ENCODE data around the gene MAL.

The MAL gene

DNA sequence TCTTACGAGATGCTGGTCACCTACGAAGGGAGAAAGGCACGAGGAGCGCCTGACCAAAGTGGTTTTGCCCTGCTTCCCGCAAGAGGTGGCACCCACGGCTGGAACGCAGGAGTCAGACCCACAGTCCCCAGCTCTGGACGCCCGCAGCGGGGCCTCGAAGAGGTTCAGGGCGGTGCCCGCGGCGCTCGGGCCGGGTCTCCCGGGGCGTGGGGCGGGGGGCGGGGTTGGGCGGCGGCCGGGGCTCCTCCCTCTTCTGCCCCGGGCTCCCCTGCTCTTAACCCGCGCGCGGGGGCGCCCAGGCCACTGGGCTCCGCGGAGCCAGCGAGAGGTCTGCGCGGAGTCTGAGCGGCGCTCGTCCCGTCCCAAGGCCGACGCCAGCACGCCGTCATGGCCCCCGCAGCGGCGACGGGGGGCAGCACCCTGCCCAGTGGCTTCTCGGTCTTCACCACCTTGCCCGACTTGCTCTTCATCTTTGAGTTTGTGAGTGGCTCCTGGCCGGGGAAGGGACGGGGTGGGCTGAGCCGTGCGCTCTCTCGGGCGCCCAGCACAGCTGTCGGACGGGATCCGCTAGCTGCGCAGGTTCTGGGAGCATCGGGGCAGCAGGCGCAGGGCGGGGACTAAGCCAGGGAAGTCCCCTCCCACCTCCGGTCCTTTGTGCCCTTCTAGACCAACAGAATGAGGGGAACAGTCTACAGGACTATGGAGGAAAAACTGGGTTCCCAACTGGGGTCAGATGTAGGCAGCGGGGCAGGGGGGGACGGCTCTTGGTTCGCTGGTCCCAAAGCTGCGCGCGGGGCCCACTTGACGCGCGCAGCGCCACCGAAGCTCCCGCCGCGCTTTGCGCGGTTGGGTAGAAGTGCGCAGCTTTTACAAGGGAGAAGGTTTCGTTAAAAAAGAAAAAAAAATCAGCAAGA lies at the start of gene MAL:
MAL (plus strand) TSS at position 303 of the 914 bp plus-strand sequence; CDS start at position 388, 85 bp downstream.
- peak within 1 kb of the TSS; percentile 52 for H3K4me3 ChIP-seq (ENCODE audit: low read depth, low read length)
- no peaks in the 10 kb centered on the region for H3K36me3 ChIP-seq (ENCODE audit: control insufficient read depth, insufficient read depth, low read length)
- no peaks in the 10 kb centered on the region for H3K9me3 ChIP-seq (ENCODE audit: control insufficient read depth, insufficient read depth, low read length)
- H3K27me3 ChIP-seq (ENCODE audit: control insufficient read depth, insufficient read depth, low read length): peaks cover 81% of the 10 kb centered on the region
- H3K9ac ChIP-seq (ENCODE audit: low read depth, low read length): no peak within 1 kb of the TSS
- H3K4me1 ChIP-seq (ENCODE audit: control insufficient read depth, insufficient read depth, low read length): peaks cover 3% of the 10 kb centered on the region

GRCh38 chr2:94977826-94978225 lies 47.7 kb upstream of the MAL start:
- Histone ChIP-seq H3K4me3 (ENCODE audit: low read depth, low read length) (no peak overlapping the region), H3K4me1 (ENCODE audit: control insufficient read depth, insufficient read depth, low read length) (no peaks in the 10 kb centered on the region), H3K36me3 (ENCODE audit: control insufficient read depth, insufficient read depth, low read length) (no peaks in the 10 kb centered on the region), H3K9me3 (ENCODE audit: control insufficient read depth, insufficient read depth, low read length) (no peaks in the 10 kb centered on the region), H3K27me3 (ENCODE audit: control insufficient read depth, insufficient read depth, low read length) (no peaks in the 10 kb centered on the region), H3K9ac (ENCODE audit: low read depth, low read length) (no peak overlapping the region)

- H3K9me3 ChIP-seq (ENCODE audit: control insufficient read depth, insufficient read depth, low read length): no peaks in the 10 kb centered on the region
- H3K27me3 ChIP-seq (ENCODE audit: control insufficient read depth, insufficient read depth, low read length): no peaks in the 10 kb centered on the region
- no peaks in the 10 kb centered on the region for H3K36me3 ChIP-seq (ENCODE audit: control insufficient read depth, insufficient read depth, low read length)
- H3K9ac ChIP-seq (ENCODE audit: low read depth, low read length): no peak overlapping the region
- H3K4me3 ChIP-seq (ENCODE audit: low read depth, low read length): no peak overlapping the region
- H3K4me1 ChIP-seq (ENCODE audit: control insufficient read depth, insufficient read depth, low read length): no peaks in the 10 kb centered on the region
These were observed 46.6 kb upstream of the MAL start for GRCh38 chr2:94978917-94979316.

DNA sequence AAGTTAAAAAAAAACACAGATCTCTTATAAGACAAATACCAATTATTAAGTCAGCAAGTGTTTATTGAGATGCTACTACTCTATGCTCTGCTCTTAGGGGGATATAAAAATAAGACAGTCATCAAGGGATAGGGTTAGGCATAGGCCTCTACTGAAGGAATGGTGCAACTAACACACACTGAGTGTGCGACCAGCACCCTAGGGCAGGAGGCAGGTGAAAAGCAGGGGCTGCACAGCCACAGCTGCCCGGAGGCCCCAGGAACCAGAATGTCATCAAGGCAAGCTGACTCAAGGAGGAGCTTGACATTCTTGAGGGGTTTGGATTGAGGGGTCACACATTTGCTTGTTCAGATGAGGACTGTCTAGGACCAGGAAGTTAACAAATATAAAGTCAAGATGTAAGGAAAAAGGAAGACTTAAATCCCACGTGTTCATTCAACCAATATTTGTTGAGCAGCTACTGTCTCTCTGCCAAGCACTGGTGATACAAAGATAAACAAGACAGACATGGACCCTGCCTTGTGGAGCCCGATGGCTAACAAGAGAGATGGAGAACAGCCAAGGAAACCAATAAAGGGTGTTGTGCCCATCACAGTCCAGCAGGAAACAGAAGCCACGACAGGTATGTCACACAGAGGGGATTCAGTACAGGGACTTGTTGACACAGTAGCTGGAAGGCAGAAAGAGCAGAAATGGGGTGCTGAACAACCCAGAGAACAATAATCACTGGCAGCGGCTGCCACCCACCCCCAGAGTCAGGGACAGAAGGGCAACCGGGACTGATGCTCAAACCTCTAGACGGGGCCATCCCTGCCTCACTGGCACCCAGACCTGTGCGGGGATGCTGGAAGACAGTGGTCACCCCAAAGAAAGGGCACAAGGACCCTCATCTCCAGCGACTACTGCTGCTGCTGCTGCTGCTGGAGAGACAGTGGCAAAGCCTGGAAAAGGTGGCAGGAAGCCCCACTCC lies 45.8 kb upstream of the MAL start:
- no peak overlapping the region for H3K4me3 ChIP-seq (ENCODE audit: low read depth, low read length)
- no peak overlapping the region for H3K9ac ChIP-seq (ENCODE audit: low read depth, low read length)
- no peaks in the 10 kb centered on the region for H3K9me3 ChIP-seq (ENCODE audit: control insufficient read depth, insufficient read depth, low read length)
- no peaks in the 10 kb centered on the region for H3K36me3 ChIP-seq (ENCODE audit: control insufficient read depth, insufficient read depth, low read length)
- no peaks in the 10 kb centered on the region for H3K4me1 ChIP-seq (ENCODE audit: control insufficient read depth, insufficient read depth, low read length)
- no peaks in the 10 kb centered on the region for H3K27me3 ChIP-seq (ENCODE audit: control insufficient read depth, insufficient read depth, low read length)

DNA sequence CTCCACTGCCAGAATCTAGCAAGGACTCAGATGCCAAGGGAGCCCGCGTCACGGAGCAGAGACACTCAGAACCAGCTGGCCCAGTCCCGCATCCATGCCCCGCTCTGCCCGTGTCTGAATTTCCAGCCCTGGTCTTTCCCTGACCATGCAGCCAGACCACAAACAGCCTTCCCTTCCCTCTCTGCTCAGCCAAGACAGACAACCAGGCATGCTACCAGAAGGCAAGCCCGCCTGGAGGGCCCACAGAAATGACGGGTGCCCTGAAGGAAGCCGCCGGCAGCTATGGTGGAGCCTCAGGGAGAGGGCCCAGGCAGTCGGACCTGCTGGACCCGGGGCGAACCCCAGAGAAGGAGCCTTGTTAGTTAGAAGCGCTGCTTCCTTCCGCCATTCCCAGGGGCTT lies 45.1 kb upstream of the MAL start:
- H3K4me1 ChIP-seq (ENCODE audit: control insufficient read depth, insufficient read depth, low read length): no peaks in the 10 kb centered on the region
- no peak overlapping the region for H3K4me3 ChIP-seq (ENCODE audit: low read depth, low read length)
- no peaks in the 10 kb centered on the region for H3K36me3 ChIP-seq (ENCODE audit: control insufficient read depth, insufficient read depth, low read length)
- no peaks in the 10 kb centered on the region for H3K27me3 ChIP-seq (ENCODE audit: control insufficient read depth, insufficient read depth, low read length)
- no peaks in the 10 kb centered on the region for H3K9me3 ChIP-seq (ENCODE audit: control insufficient read depth, insufficient read depth, low read length)
- H3K9ac ChIP-seq (ENCODE audit: low read depth, low read length): no peak overlapping the region

DNA sequence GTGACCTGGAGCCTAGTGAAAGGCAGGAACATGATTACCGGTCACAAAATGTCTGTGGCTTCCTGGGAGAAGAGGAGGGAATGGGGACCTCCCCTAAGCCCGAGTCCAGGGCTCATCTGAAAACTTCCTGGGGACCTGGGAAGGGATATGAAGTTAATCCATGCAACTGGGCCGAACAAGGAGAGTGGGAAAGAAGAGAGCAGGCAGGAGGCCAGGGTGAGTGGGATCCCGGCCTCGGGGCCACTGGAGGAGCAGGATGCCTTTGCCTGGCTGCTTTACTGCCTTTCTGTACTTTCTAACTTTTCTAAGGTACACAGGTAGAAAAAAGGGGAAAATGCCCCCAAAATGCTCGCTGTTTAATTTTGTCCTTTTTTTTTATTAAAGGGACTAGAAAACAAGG lies 43.4 kb upstream of the MAL start:
- Histone ChIP-seq H3K27me3 (ENCODE audit: control insufficient read depth, insufficient read depth, low read length) (no peaks in the 10 kb centered on the region), H3K4me1 (ENCODE audit: control insufficient read depth, insufficient read depth, low read length) (no peaks in the 10 kb centered on the region), H3K4me3 (ENCODE audit: low read depth, low read length) (no peak overlapping the region), H3K36me3 (ENCODE audit: control insufficient read depth, insufficient read depth, low read length) (no peaks in the 10 kb centered on the region), H3K9me3 (ENCODE audit: control insufficient read depth, insufficient read depth, low read length) (no peaks in the 10 kb centered on the region), H3K9ac (ENCODE audit: low read depth, low read length) (no peak overlapping the region)

DNA sequence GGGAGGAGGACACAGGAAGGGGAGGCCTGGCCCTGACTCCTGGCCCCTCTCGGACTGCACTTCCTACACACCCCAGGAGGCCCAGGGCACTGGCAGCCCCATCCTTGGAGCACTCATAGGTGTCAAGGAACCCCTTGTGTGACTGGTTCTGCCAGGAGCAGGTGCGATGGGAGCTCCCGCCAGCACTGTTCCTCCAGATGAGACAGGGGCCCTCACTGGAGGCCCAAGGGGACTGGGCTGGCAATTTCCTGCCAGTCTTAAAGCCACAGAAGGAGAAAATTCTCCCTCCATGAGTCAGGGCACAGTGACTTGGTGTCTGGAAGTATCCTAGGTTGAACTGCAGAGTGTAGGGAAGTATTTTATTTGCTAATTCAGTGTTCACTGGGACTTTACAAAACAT lies 42.8 kb upstream of the MAL start:
- Histone ChIP-seq H3K9me3 (ENCODE audit: control insufficient read depth, insufficient read depth, low read length) (no peaks in the 10 kb centered on the region), H3K27me3 (ENCODE audit: control insufficient read depth, insufficient read depth, low read length) (no peaks in the 10 kb centered on the region), H3K9ac (ENCODE audit: low read depth, low read length) (no peak overlapping the region), H3K4me3 (ENCODE audit: low read depth, low read length) (no peak overlapping the region), H3K36me3 (ENCODE audit: control insufficient read depth, insufficient read depth, low read length) (no peaks in the 10 kb centered on the region), H3K4me1 (ENCODE audit: control insufficient read depth, insufficient read depth, low read length) (no peaks in the 10 kb centered on the region)

DNA sequence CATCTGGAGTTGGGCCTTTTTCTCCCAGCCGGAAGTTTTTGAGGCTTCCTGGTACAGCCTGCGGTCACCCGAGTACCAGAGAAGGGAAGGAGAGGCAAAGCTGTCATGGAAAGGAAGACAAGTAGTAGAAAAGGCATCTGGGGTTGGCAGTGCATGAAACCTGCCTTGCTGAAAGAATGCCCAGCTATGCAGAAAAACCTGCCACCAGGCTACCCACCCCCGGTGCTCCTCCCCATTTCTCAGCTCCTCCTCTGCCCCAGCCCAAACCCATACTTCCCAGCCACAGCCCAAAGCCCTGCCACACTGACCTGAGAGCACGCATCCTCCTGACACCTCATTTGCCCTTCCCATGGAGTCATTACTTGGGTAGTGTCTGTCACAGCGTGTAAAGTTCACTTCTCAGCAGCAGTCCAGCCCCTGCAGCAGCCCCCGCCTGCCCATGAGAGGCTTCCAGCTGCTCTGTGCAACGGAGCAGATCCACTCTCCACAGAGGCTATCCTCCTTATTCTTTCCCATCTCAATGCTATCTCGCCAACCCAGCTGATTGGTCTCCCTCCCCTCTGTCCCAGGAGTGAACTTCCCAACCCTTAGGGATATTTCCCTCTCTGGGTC lies 40.4 kb upstream of the MAL start:
- Histone ChIP-seq H3K36me3 (ENCODE audit: control insufficient read depth, insufficient read depth, low read length) (no peaks in the 10 kb centered on the region), H3K9ac (ENCODE audit: low read depth, low read length) (no peak overlapping the region), H3K4me1 (ENCODE audit: control insufficient read depth, insufficient read depth, low read length) (no peaks in the 10 kb centered on the region), H3K27me3 (ENCODE audit: control insufficient read depth, insufficient read depth, low read length) (no peaks in the 10 kb centered on the region), H3K9me3 (ENCODE audit: control insufficient read depth, insufficient read depth, low read length) (no peaks in the 10 kb centered on the region), H3K4me3 (ENCODE audit: low read depth, low read length) (no peak overlapping the region)

DNA sequence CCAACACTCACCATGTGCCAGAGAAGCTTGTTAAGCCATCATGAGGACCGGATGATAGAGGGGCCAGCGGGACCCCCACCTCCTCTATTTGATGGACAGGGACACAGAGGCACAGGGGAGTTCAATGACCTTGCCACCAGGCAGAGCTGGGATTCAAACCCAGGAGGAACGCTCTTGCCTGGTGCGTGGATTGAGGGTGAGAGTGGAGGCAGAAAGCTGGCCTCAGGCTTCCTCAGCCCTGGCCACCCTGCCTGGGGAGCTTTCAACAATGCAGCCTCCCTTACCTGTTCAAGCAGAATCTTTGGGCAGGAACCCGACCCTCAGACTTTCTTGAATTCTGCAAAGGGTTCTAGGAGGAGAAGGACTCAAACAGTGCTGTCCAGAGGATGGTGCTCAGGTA lies 39.9 kb upstream of the MAL start:
- Histone ChIP-seq H3K27me3 (ENCODE audit: control insufficient read depth, insufficient read depth, low read length) (no peaks in the 10 kb centered on the region), H3K9me3 (ENCODE audit: control insufficient read depth, insufficient read depth, low read length) (no peaks in the 10 kb centered on the region), H3K36me3 (ENCODE audit: control insufficient read depth, insufficient read depth, low read length) (no peaks in the 10 kb centered on the region), H3K9ac (ENCODE audit: low read depth, low read length) (no peak overlapping the region), H3K4me1 (ENCODE audit: control insufficient read depth, insufficient read depth, low read length) (no peaks in the 10 kb centered on the region), H3K4me3 (ENCODE audit: low read depth, low read length) (no peak overlapping the region)

- Histone ChIP-seq H3K36me3 (ENCODE audit: control insufficient read depth, insufficient read depth, low read length) (no peaks in the 10 kb centered on the region), H3K4me3 (ENCODE audit: low read depth, low read length) (no peak overlapping the region), H3K9ac (ENCODE audit: low read depth, low read length) (no peak overlapping the region), H3K9me3 (ENCODE audit: control insufficient read depth, insufficient read depth, low read length) (no peaks in the 10 kb centered on the region), H3K27me3 (ENCODE audit: control insufficient read depth, insufficient read depth, low read length) (no peaks in the 10 kb centered on the region), H3K4me1 (ENCODE audit: control insufficient read depth, insufficient read depth, low read length) (no peaks in the 10 kb centered on the region)
These were observed 39.0 kb upstream of the MAL start for GRCh38 chr2:94986392-94986963.
